ENCODE measurements around the gene POLR1A. TPM values are rescaled to one million over a fixed set of nuclear protein-coding genes. Genes with fewer than 3 reads are reported as not detected.

The POLR1A gene
- total and polyA plus RNA-seq, 4 donors, result 5.5 to 39.1 (median 9.7) TPM

DNA sequence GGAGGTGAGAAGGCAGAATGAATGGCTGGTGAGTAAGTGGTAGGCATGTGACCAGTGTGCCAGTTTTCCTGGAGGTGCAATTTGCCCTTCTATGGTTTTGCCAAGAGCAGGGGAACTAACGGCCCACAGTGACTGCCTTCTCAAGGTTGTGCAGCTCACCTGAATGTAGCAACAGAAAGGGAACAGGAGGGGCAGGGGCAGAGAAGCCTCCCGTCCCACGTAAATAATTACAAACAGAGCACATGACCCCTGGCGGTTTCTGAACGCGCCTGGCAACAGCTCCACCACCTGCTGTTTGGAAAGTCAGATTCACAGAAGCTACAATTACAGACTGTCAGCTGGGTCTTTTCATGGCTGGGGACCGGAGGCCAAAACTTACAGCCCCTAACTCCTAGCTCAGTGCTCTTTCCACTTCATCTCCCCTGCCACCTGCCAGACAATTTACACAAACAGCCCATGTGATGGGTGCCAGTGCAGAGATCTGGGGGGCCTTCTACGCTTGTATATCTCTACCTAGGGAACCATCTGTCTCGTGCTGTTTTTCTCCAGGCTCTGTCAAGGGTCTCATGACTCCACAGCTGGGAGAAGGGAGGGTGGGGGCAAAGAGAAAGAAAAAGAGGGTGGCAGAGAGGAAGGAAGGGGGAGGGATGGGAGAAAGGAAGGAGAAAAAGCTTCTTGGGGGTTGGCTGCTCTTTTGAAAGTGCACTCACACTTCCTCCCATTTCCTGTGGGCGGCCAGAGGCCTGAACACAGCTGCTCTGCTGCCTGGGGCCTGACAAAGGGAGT, 69.6 kb downstream of the POLR1A start:
- no peak overlapping the region for H3K4me3 ChIP-seq
- peak overlapping the region; percentile 39 to 62 for H3K9ac ChIP-seq (ENCODE audit: insufficient read depth in 1 of 2, low read length in 2 of 2)
- TF ChIP-seq, protein P1, sequence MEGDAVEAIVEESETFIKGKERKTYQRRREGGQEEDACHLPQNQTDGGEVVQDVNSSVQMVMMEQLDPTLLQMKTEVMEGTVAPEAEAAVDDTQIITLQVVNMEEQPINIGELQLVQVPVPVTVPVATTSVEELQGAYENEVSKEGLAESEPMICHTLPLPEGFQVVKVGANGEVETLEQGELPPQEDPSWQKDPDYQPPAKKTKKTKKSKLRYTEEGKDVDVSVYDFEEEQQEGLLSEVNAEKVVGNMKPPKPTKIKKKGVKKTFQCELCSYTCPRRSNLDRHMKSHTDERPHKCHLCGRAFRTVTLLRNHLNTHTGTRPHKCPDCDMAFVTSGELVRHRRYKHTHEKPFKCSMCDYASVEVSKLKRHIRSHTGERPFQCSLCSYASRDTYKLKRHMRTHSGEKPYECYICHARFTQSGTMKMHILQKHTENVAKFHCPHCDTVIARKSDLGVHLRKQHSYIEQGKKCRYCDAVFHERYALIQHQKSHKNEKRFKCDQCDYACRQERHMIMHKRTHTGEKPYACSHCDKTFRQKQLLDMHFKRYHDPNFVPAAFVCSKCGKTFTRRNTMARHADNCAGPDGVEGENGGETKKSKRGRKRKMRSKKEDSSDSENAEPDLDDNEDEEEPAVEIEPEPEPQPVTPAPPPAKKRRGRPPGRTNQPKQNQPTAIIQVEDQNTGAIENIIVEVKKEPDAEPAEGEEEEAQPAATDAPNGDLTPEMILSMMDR (IDR thresholded peaks at IDR 0.05; ENCODE audit: control extremely low read depth, extremely low read depth), result peak; percentile 3
- H3K9me3 ChIP-seq (ENCODE audit: control insufficient read depth in 4 of 4, insufficient read depth in 3 of 4, low read length in 3 of 4), result no peaks in the 10 kb centered on the region
- peak; percentile 68 for ATAC-seq (ENCODE audit: insufficient read depth, low FRiP score)
- H3K27ac ChIP-seq (ENCODE audit: low read depth in 1 of 2, low read length in 1 of 2), result peak overlapping the region; percentile 39 to 96
- DNase-seq, result peak; percentile 70 to 87 (median 81)
- H3K4me1 ChIP-seq (ENCODE audit: control insufficient read depth in 5 of 5, insufficient read depth in 5 of 5, low read length in 5 of 5), result peaks cover 12 to 31% (median 27%) of the 10 kb centered on the region in 5 donors
- H3K27me3 ChIP-seq (ENCODE audit: control insufficient read depth in 3 of 3, insufficient read depth in 3 of 3, low read length in 2 of 3), result no peaks in the 10 kb centered on the region
- WGBS, 2 donors, result 2 to 9% methylated on average over 10 of the region's 10 CpGs
- H3K36me3 ChIP-seq (ENCODE audit: control insufficient read depth in 4 of 4, insufficient read depth in 4 of 4, low read length in 4 of 4), result peaks cover 9 to 50% (median 34%) of the 10 kb centered on the region in 4 donors

DNA sequence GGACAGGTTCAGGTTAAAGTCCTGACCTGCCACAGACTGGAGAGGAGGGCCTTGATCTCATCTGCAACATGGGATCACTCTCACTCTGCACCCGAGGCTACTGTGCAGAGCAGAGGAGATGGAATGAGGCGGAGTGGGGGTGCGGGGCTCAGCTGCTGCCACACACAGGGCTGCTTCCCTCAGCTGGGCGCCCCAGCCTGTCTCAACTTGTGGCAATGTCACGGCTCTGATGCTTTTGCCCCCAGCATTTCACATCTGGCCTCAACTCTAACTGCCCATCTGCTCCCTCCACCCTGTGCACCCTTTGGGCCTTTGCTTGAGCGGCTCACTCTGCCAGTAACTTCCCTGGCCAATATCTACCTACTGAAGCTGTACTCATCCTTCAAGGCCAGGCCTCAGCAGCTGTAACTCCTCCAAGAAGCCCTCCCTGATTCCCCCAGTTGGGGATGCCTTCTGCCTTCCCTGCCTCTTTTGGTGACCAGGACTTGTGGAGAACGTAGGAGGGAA, 70.3 kb downstream of the POLR1A start:
- Histone ChIP-seq H3K4me3 (no peak overlapping the region), H3K27me3 (ENCODE audit: control insufficient read depth in 3 of 3, insufficient read depth in 3 of 3, low read length in 2 of 3) (no peaks in the 10 kb centered on the region), H3K27ac (ENCODE audit: low read depth in 1 of 2, low read length in 1 of 2) (peak overlapping the region in 1 of 2 donors; percentile 96), H3K36me3 (ENCODE audit: control insufficient read depth in 4 of 4, insufficient read depth in 4 of 4, low read length in 4 of 4) (peaks cover 9 to 54% (median 38%) of the 10 kb centered on the region in 4 donors), H3K4me1 (ENCODE audit: control insufficient read depth in 5 of 5, insufficient read depth in 5 of 5, low read length in 5 of 5) (peaks cover 12 to 31% (median 27%) of the 10 kb centered on the region in 5 donors), H3K9ac (ENCODE audit: insufficient read depth in 1 of 2, low read length in 2 of 2) (peak overlapping the region; percentile 8 to 39), H3K9me3 (ENCODE audit: control insufficient read depth in 4 of 4, insufficient read depth in 3 of 4, low read length in 3 of 4) (no peaks in the 10 kb centered on the region)
- TF ChIP-seq, protein P1 (IDR thresholded peaks at IDR 0.05; ENCODE audit: control extremely low read depth, extremely low read depth), result no peak
- ATAC-seq (ENCODE audit: insufficient read depth, low FRiP score), result no peak
- no peak for DNase-seq
- WGBS, 2 donors, result 69 to 70% methylated on average over 7 of the region's 7 CpGs

DNA sequence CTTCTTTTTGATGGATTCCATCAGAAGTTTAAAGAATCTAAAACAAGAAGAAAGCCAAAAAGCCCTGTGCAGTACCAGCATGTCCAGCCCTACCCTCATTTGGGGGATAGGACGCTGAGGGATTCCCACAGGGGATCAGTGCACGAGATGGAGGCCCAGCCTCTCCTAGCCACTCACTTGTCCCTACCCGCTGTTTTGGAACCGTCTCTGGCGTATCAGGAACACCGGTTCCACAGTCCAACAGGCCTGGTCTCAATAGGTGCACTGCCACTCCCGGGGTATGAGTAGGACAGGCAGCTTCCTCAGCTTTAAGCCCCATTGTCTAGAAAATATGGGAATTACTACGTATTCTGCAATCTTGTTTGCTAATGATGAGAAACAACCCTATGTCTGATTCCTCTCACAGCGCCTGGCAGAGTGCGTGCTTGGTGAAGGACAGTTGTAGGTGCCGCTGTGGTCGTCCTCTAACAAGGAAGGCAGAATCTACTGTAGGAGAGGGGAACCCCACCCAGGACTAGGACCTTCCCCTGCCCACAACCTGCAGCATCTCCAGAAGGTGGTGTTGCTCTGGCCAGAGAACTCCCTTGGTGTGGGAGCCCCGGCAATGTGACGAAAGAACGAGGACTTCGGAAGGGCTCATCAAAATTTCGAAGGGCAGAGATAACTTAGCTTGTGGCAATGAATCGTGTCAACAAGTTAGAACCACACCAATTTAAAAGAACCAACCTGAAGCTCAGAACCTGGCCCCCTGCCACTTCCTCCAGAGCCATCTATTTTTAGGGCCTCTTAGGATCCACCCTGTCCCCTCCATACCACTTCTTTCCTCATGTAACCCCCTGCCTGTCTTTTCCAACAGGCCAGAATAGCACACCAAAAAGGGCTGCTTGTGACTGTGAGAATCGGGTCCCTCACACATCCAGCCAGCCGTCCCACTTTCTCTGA, 71.7 kb downstream of the POLR1A start:
- no peak for ATAC-seq (ENCODE audit: insufficient read depth, low FRiP score)
- TF ChIP-seq, protein P1 (IDR thresholded peaks at IDR 0.05; ENCODE audit: control extremely low read depth, extremely low read depth), result no peak
- 91 to 93% methylated on average over 20 of the region's 20 CpGs for WGBS, 2 donors
- no peaks in the 10 kb centered on the region for H3K27me3 ChIP-seq (ENCODE audit: control insufficient read depth in 3 of 3, insufficient read depth in 3 of 3, low read length in 2 of 3)
- H3K4me1 ChIP-seq (ENCODE audit: control insufficient read depth in 5 of 5, insufficient read depth in 5 of 5, low read length in 5 of 5), result peaks cover 12 to 31% (median 27%) of the 10 kb centered on the region in 5 donors
- no peak overlapping the region for H3K9ac ChIP-seq (ENCODE audit: insufficient read depth in 1 of 2, low read length in 2 of 2)
- H3K9me3 ChIP-seq (ENCODE audit: control insufficient read depth in 4 of 4, insufficient read depth in 3 of 4, low read length in 3 of 4), result no peaks in the 10 kb centered on the region
- no peak for DNase-seq
- no peak overlapping the region for H3K4me3 ChIP-seq
- peak overlapping the region in 1 of 2 donors; percentile 46 for H3K27ac ChIP-seq (ENCODE audit: low read depth in 1 of 2, low read length in 1 of 2)
- peaks cover 9 to 57% (median 39%) of the 10 kb centered on the region in 4 donors for H3K36me3 ChIP-seq (ENCODE audit: control insufficient read depth in 4 of 4, insufficient read depth in 4 of 4, low read length in 4 of 4)

Data from lung (tissue), 12 donors.